Islet of Langerhans (tissue), 1 donor: ENCODE measurements around the gene TRIM13.

ENCODE experiments used
- FAIRE-seq: peaks from one replicate; lab custom pipeline; 2011; peaks lifted over from hg19 to GRCh38; lab: Jason Lieb, UNC

The TRIM13 gene

GRCh38 chr13:50065712-50066111 lies 68.9 kb downstream of the TRIM13 start:
- FAIRE-seq = no peak
